NK-92 treated with Interleukin-12 subunit alpha and Interleukin-12 subunit beta, amount 100 ng/mL, for 24 hours (cell line): Measurements from ENCODE around the gene DHRS2.
"Not testable (repeated sequence)": the region's sequence is repeated elsewhere in the genome, so short reads cannot be mapped to it uniquely, and the experiment has no call there.

Experiments used
- DNase-seq: peaks from one replicate; lab custom pipeline; 2025; lab: John Stamatoyannopoulos, UW

Gene DHRS2

DNA sequence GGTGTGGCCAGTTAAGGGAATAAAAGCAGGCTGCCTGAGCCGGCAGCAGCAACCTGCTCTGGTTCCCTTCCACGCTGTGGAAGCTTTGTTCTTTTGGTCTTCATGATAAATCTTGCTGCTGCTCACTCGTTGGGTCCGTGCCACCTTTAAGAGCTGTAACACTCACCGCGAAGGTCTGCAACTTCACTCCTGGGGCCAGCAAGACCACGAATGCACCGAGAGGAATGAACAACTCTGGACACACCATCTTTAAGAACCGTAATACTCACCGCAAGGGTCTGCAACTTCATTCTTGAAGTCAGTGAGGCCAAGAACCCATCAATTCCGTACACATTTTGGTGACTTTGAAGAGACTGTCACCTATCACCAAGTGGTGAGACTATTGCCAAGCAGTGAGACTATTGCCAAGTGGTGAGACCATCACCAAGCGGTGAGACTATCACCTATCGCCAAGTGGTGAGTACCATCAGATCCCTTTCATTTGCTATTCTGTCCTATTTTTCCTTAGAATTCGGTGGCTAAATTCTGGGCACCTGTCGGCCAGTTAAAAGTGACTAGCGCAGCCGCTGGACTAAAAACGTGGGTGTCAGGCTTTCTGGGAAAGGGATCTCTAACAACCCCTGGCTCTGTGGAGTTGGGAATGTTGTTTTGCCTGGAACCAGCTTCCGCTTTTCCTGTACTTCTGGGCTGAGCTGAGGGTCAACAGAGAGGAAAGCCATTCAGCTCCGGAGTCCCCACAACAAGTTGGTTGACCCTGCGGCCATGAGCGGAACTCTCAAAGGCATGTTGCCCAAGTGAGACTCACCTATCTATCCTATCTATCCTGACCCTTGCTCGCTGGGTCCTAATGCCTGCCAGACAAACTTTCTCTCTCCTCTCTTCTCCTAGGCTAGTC is at the start of gene DHRS2:
Gene DHRS2 (plus strand): TSS at position 48 of the 895 bp plus-strand sequence. CDS start 2,501 bp downstream, outside the sequence.
- DNase-seq, result no peak

DNA sequence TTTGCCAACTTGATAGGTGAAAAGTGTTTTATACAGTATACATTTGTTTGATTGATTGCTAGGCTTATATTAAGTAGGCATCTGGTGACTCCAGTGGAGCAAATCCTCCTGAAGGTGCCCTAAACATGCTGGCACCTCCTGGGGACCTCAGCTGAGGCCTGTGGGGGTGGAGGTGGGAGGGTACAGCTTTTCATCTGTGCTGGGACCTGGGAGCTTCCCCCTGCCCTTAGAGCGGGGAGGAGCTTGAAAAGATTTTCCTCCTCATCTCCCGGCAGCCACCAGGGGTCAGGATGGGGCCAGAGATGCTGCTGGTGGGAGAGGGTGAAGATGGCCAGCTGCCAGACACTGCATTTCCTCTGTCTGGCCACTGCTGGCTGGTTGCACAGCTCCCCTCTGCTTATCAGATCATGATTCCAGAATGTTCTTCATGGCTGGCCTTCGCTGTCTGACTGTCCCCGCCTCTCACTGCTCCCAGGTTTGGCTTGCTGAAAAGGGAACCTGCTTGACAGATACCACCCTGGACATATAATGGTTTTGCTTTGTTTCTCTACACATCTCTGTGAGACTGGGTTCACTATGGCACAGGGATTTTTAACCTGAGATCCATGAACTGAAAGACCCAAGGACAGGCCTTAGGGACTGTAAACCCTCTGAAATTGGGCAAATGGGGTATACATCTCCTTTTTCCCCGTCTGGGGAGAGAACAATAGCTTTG is 47.1 kb upstream of the DHRS2 start:
- DNase-seq, result peak; percentile 54

DNA sequence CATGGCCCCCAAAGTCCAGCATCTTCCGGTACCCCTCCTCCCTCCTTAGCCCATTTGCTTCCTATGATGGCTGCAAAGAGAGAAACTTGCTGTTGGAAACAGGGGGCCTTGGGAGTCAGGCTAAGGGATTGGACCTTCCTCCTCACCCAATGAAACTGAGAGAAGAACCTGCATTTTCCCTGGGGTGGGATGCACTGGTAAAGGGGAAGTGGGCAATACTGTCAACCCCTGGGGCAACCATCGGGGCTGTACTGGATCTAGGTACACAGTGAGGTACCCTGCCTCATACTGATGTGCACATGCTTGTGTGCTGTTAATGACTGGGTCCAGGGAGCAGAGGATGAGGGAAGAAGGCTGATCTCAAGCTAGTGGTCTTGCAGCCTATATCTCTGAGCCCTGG is 46.6 kb upstream of the DHRS2 start:
- no peak for DNase-seq

- DNase-seq, result no peak
Observed at GRCh38 chr14:23590198-23590597, 46.0 kb upstream of the DHRS2 start.

DNA sequence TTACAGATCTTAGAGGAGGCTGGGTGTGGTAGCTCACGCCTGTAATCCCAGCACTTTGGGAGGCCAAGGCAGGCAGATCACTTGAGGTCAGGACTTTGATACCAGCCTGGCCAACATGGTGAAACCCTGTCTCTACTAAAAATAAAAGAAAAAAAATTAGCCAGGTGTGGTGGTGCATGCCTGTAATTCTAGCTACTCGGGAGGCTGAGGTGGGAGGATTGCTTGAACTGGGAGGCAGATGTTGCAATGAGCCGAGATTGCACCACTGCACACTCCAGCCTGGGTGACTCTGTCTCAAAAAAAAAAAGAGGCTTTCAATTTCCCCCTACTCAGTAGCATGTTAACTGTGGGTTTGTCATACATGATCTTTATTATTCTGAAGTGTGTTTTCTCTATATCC is 42.0 kb upstream of the DHRS2 start:
- DNase-seq, result not testable (repeated sequence)

- no peak for DNase-seq
Observed at GRCh38 chr14:23600322-23600707, 35.8 kb upstream of the DHRS2 start.

DNA sequence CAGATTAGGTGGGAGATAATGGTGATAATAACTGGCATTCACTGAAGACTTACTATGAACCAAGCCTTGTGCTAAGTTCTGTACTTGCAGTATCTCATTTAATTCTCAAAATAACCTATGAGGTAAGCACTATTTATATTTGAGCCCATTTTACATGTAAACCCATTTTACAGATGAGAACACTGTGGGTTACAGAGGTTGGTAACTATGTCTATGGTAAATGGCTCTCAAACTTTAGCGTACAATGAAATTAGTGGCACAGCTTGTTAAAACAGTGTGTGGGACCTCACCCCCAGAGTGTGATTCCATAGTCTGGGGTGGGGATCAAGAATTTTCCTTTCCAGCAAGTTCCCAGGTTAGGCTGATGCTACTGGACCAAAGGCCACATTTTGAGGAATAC is 35.4 kb upstream of the DHRS2 start:
- DNase-seq, result no peak

GRCh38 chr14:23601424-23601823 is 34.7 kb upstream of the DHRS2 start:
- no peak for DNase-seq

DNA sequence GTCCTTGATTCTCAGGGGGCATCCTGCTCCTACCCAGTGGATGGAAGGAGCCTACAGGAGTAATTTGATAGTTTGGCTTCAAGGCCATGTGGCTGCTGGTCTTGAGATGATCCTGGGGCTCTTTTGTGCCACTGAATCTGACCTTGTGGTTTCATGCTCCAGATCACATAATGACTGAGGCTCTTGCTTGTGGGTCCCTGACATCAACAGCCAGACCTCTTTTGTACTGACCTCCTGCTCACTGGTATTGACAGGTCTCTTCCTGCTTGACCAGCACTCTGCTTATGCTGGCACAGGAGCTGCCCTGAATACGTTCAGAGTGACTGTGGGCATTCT is 34.4 kb upstream of the DHRS2 start:
- DNase-seq, result no peak

DNA sequence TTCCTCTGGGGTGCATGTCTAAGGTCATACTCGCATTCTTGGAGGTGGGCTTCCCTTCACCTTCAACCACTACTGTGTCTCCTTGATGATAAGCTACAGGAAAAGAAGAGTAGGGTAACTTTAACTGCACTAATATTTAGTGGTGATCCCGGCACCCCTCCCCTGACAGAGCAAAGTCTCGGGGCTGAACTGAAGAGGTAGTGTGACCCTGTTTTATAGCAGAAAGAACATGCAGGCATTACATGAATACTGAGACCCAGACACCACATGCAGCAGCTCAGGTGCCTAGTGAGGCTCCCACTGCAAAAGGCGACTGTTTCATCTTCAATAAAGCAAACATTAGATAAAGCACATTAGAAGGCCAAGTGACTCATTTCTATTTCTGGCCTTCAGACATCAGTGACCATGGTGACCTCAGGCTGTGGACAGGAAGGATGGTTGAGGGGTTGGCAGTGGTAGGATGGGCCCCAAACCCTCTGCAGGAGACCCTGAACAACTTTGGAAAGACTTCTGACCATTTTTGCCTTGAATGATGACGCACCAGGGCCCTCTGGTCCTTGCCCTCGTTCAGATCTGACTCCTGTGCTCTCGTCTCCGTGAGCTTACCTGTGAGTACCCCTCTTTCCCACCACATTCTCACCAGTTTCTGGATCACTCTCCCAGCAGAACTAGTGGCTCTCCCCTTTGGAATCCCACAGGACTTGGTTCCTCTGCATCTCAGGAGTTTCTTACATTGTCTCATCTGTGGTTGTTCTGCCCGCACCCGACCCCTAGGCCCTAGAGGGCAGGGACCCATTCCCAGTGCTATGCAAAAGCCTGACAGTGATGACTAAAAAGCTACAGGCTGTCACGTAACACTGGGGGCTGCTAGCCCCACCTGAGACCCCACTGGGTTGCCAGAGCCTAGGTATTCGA is 33.7 kb upstream of the DHRS2 start:
- no peak for DNase-seq

GRCh38 chr14:23603103-23603502 is 33.1 kb upstream of the DHRS2 start:
- DNase-seq, result no peak

- no peak for DNase-seq
Observed at GRCh38 chr14:23604148-23604547, 32.0 kb upstream of the DHRS2 start.

DNA sequence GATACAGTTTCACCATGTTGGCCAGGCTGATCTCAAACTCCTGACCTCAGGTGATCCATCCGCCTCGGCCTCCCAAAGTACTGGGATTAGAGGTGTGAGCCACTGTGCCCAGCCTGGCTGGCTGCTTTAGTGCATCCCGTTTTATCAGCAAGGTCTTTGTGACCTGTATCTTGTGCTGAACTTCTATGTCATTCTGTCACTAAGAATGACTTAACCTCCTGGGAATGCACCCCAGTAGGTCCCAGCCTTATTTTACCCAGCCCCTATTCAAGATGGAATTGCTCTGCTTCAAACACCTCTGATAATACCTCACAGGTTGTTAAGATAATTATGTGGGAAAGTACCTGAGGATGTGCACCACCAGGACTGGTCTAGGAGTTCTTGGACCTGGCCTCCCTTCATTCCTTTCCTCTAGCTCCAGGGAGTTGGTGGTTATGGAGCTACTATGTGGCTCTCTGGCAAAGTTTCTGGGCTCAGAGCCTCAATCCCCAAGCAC is 31.4 kb upstream of the DHRS2 start:
- no peak for DNase-seq

DNA sequence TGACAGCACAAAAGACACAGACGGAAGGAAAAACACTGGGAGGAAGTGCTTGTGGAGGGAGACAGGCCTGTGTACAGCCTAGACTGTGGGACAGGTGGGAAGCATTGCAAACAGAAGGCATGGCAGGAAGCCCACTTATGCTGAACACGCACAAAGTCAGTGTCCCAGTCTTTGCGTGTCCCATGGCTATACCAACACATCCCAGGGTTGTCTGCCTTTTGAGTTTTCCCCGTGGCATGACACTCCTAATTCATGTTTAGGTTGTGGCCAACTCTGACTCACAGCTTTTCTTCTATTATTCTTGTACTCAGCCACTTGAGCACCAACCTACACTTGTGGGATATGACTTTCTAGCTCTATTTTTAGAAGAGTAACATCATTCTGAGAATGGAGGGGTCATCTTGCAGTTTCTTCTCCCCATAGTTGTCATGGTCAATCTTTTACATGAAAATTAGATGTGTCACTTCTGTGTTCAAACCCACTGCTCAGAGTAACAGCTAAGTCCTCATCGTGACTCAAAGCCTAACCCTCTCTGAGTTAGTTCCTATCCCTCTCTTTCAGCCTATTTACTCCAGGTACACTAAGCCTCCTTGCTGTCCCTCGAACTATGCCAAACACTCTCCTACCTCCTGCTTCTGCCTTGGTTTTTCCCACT is 30.1 kb upstream of the DHRS2 start:
- no peak for DNase-seq

DNA sequence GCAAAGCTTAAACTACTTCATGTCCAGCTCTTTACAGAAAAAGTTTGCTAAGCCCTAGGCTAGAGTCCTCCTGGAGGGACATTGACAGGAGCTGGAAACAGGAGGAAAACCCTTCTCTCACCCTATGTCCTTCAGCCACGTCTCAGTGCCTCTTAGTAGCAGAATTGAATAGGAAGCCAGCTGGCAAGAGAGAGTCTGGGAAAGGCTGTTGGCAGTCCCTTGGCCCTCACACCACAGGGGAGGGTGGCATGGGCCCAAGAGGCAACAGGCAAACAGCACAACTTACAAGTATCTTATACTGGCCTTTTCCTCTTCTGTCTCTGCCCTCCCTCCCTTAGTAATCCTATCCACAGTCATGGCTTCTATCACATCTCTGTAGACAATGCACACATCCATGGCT is 27.7 kb upstream of the DHRS2 start:
- no peak for DNase-seq

GRCh38 chr14:23609001-23609400 is 27.2 kb upstream of the DHRS2 start:
- no peak for DNase-seq

DNA sequence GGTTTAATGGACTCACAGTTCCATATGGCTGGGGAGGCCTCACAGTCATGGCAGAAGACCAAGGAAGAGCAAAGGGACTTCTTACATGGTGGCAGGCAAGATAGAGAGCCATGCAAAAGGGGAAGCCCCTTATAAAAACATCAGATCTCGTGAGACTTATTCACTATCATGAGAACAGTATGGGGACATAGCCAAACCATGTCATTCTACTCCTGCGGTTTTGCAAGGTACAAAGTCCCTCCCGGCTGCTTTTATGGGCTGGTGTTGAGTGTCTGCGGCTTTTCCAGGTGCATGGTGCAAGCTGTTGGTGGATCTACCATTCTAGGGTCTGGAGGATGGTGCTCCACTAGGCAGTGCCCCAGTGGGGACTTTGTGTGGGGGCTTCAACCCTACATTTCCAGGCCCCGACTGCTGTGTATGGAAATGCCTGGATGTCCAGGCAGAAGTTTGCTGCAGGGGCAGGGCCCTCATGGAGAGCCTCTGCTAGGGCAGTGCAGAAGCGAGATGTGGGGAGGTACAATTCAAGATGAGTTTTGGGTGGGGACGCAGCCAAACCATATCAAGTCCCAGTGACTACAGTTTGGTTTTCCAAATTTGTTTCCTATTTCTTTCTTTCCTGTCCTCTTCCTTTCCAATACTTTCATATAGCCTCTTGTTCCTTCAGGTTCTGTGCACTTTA is 26.6 kb upstream of the DHRS2 start:
- DNase-seq, result not testable (repeated sequence)

DNA sequence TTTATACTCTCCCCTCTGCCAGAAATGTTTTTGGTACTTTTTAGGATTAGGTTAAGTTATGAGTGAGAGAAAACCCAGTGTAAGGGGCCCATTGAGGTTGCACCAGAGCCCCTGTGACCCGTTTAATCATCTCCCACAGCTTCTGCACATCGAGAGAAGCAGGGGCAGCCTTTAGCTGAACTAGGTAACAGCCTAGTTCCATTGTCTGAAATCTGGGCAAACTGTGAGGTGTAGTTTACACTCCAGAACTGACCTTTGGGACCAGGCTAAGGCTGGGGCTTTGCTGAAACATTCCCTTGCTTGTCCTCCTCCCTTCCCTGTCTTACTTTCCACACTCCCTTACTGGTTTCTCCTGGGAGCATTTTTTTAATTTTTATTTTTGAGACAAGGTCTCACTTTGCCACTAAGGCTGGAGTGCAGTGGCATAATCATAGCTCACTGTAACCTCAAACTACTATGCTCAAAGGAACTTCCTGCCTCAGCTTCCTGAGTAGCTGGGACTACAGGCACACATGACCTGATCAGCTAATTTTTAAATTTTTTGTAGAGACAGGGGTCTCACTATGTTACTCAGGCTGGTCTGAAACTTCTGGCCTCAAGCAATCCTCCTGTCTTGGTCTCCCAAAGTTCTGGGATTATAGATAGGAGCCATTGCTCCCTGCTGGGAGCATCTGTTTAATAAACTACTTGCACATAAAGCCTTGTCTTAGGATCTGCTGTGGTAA is 25.9 kb upstream of the DHRS2 start:
- DNase-seq, result no peak

DNA sequence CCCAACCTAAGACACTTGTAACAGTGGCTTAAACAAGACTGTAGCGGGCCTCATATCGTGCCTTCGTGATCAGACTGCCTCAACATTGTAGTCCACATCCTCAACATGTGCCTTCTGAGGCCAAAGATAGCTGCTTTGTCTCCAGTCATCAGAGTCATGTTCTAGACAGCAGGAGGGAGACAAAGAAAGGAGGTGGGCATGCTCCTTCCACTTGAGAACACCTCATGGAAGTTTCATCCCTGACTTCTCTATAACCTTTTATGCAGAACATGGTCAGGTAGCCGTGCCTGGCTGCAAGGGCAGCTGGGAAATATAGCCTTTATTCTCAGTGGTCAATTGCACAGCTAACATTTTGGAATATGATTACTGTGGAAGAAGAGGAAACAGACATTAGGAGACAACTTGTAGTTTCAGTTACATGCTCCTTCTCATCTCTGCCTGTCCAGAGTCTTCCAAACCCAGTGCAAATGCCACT is 25.3 kb upstream of the DHRS2 start:
- DNase-seq, result no peak

DNA sequence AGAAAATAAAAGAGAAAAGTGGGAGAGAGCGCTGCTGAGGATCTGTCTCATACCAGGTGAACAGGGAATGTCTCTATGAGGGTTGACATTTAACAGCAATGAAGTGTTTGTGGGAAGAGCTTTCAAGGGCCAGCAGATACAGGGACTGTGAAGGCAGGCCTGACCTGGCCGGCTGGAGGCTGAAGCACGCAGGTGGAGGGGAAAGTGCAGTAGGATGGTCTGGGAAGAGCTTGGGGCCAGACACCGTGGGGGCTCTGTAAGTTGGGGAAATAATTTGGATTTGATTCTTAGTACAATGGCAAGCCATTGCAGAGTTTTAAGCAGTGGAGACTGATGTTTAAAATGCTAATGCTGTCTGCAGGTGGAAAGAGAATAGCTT is 23.8 kb upstream of the DHRS2 start:
- no peak for DNase-seq
